Gastroesophageal sphincter (tissue), 4 donors: ENCODE measurements around the gene RANBP1. TPM values are rescaled to one million over a fixed set of nuclear protein-coding genes. Genes with fewer than 3 reads are reported as not detected.

Experiments used
- ATAC-seq: fragments of 150-250 bp; one replicate; pipeline ENCODE4 v1.9.1; 2016; ENCODE audit warnings: mild to moderate bottlenecking, moderate library complexity
- H3K27ac ChIP-seq, 4 donors: fragments of 200-600 bp; sonication (generic) in 3 of 4; 1 replicate in 3 of 4; 2 replicates in 1 of 4; pipeline ENCODE4 v1.5.1; 2016 to 2019
- H3K27me3 ChIP-seq: fragments of 200-600 bp; sonication (generic); one replicate; pipeline ENCODE4 v1.5.1; 2019
- H3K36me3 ChIP-seq, 2 donors: fragments of 200-600 bp; sonication (generic); one replicate each; pipeline ENCODE4 v1.5.1; 2019; ENCODE audit warnings: control low read depth in 1 of 2
- H3K4me1 ChIP-seq, 3 donors: fragments of 200-600 bp; sonication (generic); 1 replicate in 2 of 3; 2 replicates in 1 of 3; pipeline ENCODE4 v1.5.1; 2016 to 2019; ENCODE audit warnings: control low read depth in 2 of 3
- H3K4me3 ChIP-seq, 2 donors: fragments of 200-600 bp; sonication (generic); one replicate each; pipeline ENCODE4 v1.5.1; 2019; ENCODE audit warnings: mild to moderate bottlenecking in 1 of 2, moderate library complexity in 1 of 2
- H3K9me3 ChIP-seq, 3 donors: fragments of 200-600 bp; sonication (generic); one replicate each; pipeline ENCODE4 v1.5.1; 2017 to 2019; ENCODE audit warnings: control low read depth in 2 of 3
- CTCF ChIP-seq, 4 experiments: fragments of 200-600 bp in 2 of 4; fragments of 450-650 bp in 2 of 4; sonication (generic) in 1 of 4; IDR thresholded peaks; one replicate each; pipeline ENCODE4 v1.5.1; 2017 to 2019; ENCODE audit warnings: antibody characterized with exemption in 4 of 4, mild to moderate bottlenecking in 2 of 4, moderate library complexity in 2 of 4
- EP300 ChIP-seq: sonication (generic); formaldehyde crosslinking; IDR thresholded peaks from one replicate; pipeline ENCODE4 v1.6.1; 2017; ENCODE audit warnings: antibody characterized with exemption, mild to moderate bottlenecking
- POLR2A ChIP-seq, 2 donors: fragments of 450-650 bp; IDR thresholded peaks; one replicate each; pipeline ENCODE4 v1.6.1; 2017; ENCODE audit warnings: antibody characterized with exemption in 2 of 2, mild to moderate bottlenecking in 2 of 2, moderate library complexity in 1 of 2
- POLR2AphosphoS5 ChIP-seq: sonication (generic); formaldehyde crosslinking; IDR thresholded peaks from one replicate; pipeline ENCODE4 v1.6.1; 2017; ENCODE audit warnings: antibody characterized with exemption
- WGBS, 2 donors: methylation state at CpG; one replicate each; pipeline ENCODE4 v1.1.5; 2018; ENCODE audit warnings: low coverage in 1 of 2; 5-methylcytosine and 5-hydroxymethylcytosine counted together
- total RNA-seq, 4 donors: library from RNA; depleted of rRNA; stranded (reverse); fragments of >200 nt; gene quantifications; one replicate each; pipeline ENCODE4 v1.1.0, GENCODE V29; 2016

RANBP1 gene
- total RNA-seq, 4 donors from 2014 or later: 115 to 162 (median 158) TPM

- Histone ChIP-seq H3K9me3 (no peaks in the 10 kb centered on the region), H3K27ac (no peak overlapping the region), H3K27me3 (no peaks in the 10 kb centered on the region), H3K36me3 (peaks cover 0 to 2% of the 10 kb centered on the region in 2 donors), H3K4me1 (no peaks in the 10 kb centered on the region), H3K4me3 (no peak overlapping the region)
- TF ChIP-seq POLR2A (IDR thresholded peaks at IDR 0.05) (no peak), POLR2AphosphoS5 (no peak), EP300 (no peak), CTCF (IDR thresholded peaks at IDR 0.05) (no peak)
- 74 to 85% methylated on average over 7 to 8 of the region's 8 CpGs for WGBS, 2 donors
- no peak for ATAC-seq
Measured at GRCh38 chr22:20071524-20071972, 44.4 kb upstream of the RANBP1 start.

- no peaks in the 10 kb centered on the region for H3K9me3 ChIP-seq
- H3K4me1 ChIP-seq: peaks cover 0 to 18% (median 12%) of the 10 kb centered on the region in 3 donors
- TF ChIP-seq CTCF (IDR thresholded peaks at IDR 0.05): no peak
- no peak for TF ChIP-seq POLR2AphosphoS5
- TF ChIP-seq POLR2A (IDR thresholded peaks at IDR 0.05): no peak
- TF ChIP-seq EP300: no peak
- WGBS, 2 donors: 49 to 74% methylated on average over 4 to 6 of the region's 6 CpGs
- H3K27me3 ChIP-seq: no peaks in the 10 kb centered on the region
- no peaks in the 10 kb centered on the region for H3K36me3 ChIP-seq
- H3K27ac ChIP-seq: no peak overlapping the region
- ATAC-seq: no peak
- no peak overlapping the region for H3K4me3 ChIP-seq
Measured at GRCh38 chr22:20076627-20077172, 39.2 kb upstream of the RANBP1 start.

- Histone ChIP-seq H3K27ac (peak within 1 kb of the TSS; percentile 59 to 98 (median 92)), H3K9me3 (no peaks in the 10 kb centered on the region), H3K4me1 (peaks cover 0 to 50% (median 37%) of the 10 kb centered on the region in 3 donors), H3K4me3 (peak within 1 kb of the TSS; percentile 64 to 74), H3K27me3 (no peaks in the 10 kb centered on the region), H3K36me3 (no peaks in the 10 kb centered on the region)
- peak; percentile 97 for ATAC-seq
- TF ChIP-seq EP300: no peak
- TF ChIP-seq POLR2AphosphoS5: peak; percentile 86
- peak; percentile 41 to 65 for TF ChIP-seq POLR2A (IDR thresholded peaks at IDR 0.05)
- TF ChIP-seq CTCF (IDR thresholded peaks at IDR 0.05): peak in 2 of 4 experiments; percentile 9 to 23
- 0% methylated on average over 5 of the region's 100 CpGs; no CpG with 5 or more reads in 1 of the 2 donors for WGBS, 2 donors
Measured at GRCh38 chr22:20079745-20080444, 36.0 kb upstream of the RANBP1 start, which contains the start of gene DGCR8. DGCR8 (plus strand) TSS chr22:20080241; CDS start chr22:20085964, 5,723 bp downstream.

- ATAC-seq: peak; percentile 76
- peaks cover 0 to 55% (median 40%) of the 10 kb centered on the region in 3 donors for H3K4me1 ChIP-seq
- H3K4me3 ChIP-seq: peak overlapping the region; percentile 64 to 74
- no peaks in the 10 kb centered on the region for H3K36me3 ChIP-seq
- peak overlapping the region; percentile 59 to 98 (median 92) for H3K27ac ChIP-seq
- WGBS, 2 donors: 0% methylated on average over 1 of the region's 34 CpGs; no CpG with 5 or more reads in 1 of the 2 donors
- TF ChIP-seq EP300 (no peak), POLR2A (IDR thresholded peaks at IDR 0.05) (no peak), POLR2AphosphoS5 (no peak), CTCF (IDR thresholded peaks at IDR 0.05) (no peak)
- no peaks in the 10 kb centered on the region for H3K9me3 ChIP-seq
- H3K27me3 ChIP-seq: no peaks in the 10 kb centered on the region
Measured at GRCh38 chr22:20080445-20080775, 35.5 kb upstream of the RANBP1 start.
